Parathyroid adenoma (tissue), 2 donors: ENCODE data around the gene CDA.

Experiments
- H2AFZ ChIP-seq: fragments of 300-600 bp; sonication (generic); one replicate; pipeline ENCODE4 v1.7.0; 2017; ENCODE audit warnings: antibody characterized with exemption, mild to moderate bottlenecking
- H3K27ac ChIP-seq: fragments of 300-600 bp; sonication (generic); one replicate; pipeline ENCODE4 v1.7.0; 2017
- H3K27me3 ChIP-seq: fragments of 300-600 bp; sonication (generic); one replicate; pipeline ENCODE4 v1.7.0; 2017; ENCODE audit warnings: low read length; ENCODE audit not compliant: control insufficient read depth, insufficient read depth
- H3K36me3 ChIP-seq: fragments of 300-600 bp; sonication (generic); one replicate; pipeline ENCODE4 v1.7.0; 2017; ENCODE audit warnings: low read length; ENCODE audit not compliant: control insufficient read depth, insufficient read depth
- H3K4me1 ChIP-seq: fragments of 300-600 bp; sonication (generic); one replicate; pipeline ENCODE4 v1.7.0; 2017; ENCODE audit warnings: control low read depth
- H3K4me2 ChIP-seq: fragments of 300-600 bp; sonication (generic); one replicate; pipeline ENCODE4 v1.7.0; 2017; ENCODE audit warnings: low read length
- H3K4me3 ChIP-seq: fragments of 300-600 bp; sonication (generic); one replicate; pipeline ENCODE4 v1.7.0; 2017; ENCODE audit warnings: low read depth, low read length
- H3K79me2 ChIP-seq: fragments of 300-600 bp; sonication (generic); one replicate; pipeline ENCODE4 v1.7.0; 2017; ENCODE audit warnings: control low read depth
- H3K9ac ChIP-seq: fragments of 300-600 bp; sonication (generic); one replicate; pipeline ENCODE4 v1.7.0; 2017; ENCODE audit warnings: mild to moderate bottlenecking
- H3K9me3 ChIP-seq: fragments of 300-600 bp; sonication (generic); one replicate; pipeline ENCODE4 v1.7.0; 2017; ENCODE audit warnings: low read length; ENCODE audit not compliant: control insufficient read depth
- TF ChIP-seq, protein P1 (sequence below): fragments of 300-600 bp; sonication (generic); IDR thresholded peaks from one replicate; pipeline ENCODE4 v1.7.0; 2017; ENCODE audit warnings: antibody characterized with exemption, mild to moderate bottlenecking
- donor health status: primary hyperparathyroidism.

Gene CDA

GRCh38 chr1:20662110-20662475 lies 73.2 kb downstream of the CDA start:
- H3K27ac ChIP-seq: peak overlapping the region; percentile 81
- H3K27me3 ChIP-seq: no peaks in the 10 kb centered on the region
- H3K4me2 ChIP-seq: peak overlapping the region; percentile 76
- TF ChIP-seq, protein P1, sequence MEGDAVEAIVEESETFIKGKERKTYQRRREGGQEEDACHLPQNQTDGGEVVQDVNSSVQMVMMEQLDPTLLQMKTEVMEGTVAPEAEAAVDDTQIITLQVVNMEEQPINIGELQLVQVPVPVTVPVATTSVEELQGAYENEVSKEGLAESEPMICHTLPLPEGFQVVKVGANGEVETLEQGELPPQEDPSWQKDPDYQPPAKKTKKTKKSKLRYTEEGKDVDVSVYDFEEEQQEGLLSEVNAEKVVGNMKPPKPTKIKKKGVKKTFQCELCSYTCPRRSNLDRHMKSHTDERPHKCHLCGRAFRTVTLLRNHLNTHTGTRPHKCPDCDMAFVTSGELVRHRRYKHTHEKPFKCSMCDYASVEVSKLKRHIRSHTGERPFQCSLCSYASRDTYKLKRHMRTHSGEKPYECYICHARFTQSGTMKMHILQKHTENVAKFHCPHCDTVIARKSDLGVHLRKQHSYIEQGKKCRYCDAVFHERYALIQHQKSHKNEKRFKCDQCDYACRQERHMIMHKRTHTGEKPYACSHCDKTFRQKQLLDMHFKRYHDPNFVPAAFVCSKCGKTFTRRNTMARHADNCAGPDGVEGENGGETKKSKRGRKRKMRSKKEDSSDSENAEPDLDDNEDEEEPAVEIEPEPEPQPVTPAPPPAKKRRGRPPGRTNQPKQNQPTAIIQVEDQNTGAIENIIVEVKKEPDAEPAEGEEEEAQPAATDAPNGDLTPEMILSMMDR: no peak
- H3K4me1 ChIP-seq: no peaks in the 10 kb centered on the region
- H3K36me3 ChIP-seq: no peaks in the 10 kb centered on the region
- H3K79me2 ChIP-seq: peaks cover 19% of the 10 kb centered on the region
- peak overlapping the region; percentile 95 for H2AFZ ChIP-seq
- peak overlapping the region; percentile 98 for H3K4me3 ChIP-seq
- no peak overlapping the region for H3K9ac ChIP-seq
- H3K9me3 ChIP-seq: no peaks in the 10 kb centered on the region

DNA sequence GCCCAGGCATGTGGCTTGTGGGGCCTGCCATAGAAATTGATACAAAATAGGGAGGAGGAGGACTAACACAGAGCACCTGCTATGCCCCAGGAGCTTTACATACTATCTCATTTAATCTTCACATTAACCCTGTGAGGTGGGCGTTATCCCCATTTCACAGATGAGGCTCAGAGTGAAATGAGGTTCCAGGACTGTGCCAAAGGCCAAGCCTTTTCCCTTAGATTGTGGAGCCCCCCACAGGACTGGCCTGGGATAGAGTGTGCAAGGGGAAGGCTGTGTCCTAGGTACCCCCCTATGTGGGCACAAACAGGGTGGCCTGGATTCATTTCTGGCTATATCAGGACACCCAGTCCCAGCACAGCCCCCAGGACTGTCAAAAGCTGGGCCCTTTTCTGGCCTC lies 74.5 kb downstream of the CDA start:
- H3K4me2 ChIP-seq: no peak overlapping the region
- H3K27me3 ChIP-seq: no peaks in the 10 kb centered on the region
- no peak overlapping the region for H3K9ac ChIP-seq
- H2AFZ ChIP-seq: no peak overlapping the region
- H3K27ac ChIP-seq: no peak overlapping the region
- H3K9me3 ChIP-seq: no peaks in the 10 kb centered on the region
- H3K36me3 ChIP-seq: no peaks in the 10 kb centered on the region
- H3K4me3 ChIP-seq: no peak overlapping the region
- peaks cover 16% of the 10 kb centered on the region for H3K79me2 ChIP-seq
- no peaks in the 10 kb centered on the region for H3K4me1 ChIP-seq
- TF ChIP-seq, protein P1: no peak

DNA sequence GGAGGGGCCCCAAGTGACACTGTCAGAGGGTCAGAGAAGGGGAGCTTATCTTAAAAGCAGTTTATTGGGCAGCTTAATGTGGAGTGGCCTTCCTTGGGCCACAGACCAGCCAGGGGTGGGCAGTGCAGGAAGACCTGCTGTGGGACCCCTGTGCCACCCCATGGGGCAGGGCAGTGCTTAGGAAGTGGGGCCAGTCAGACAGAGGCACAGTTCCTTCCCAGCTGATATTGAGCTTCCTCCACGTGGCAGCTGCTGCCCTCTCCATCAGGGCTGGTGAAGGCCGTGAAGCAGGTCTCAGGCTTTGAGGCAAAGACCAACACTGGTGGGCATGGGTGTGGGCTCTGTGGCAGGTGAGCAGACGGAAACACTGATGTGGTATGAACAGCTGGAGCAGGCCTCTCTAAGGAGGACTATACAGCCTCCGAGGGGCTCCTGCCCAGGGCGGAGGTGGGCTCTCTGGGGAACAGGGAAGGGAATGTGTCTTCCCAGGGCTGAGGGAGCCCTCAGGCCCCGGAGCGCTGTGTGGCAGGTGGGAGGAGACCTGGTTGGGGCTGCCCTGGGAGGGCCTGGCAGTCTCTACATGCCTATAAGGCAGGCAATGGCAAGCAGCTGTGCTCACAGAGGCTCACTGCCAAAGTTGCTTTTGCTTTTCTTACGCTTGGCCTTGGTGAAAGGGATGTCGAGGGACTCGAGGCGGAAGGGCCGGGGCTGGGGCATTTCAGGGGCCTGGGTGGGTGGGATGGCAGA lies 75.2 kb downstream of the CDA start:
- H2AFZ ChIP-seq: no peak overlapping the region
- TF ChIP-seq, protein P1: no peak
- H3K4me3 ChIP-seq: no peak overlapping the region
- no peaks in the 10 kb centered on the region for H3K9me3 ChIP-seq
- H3K4me2 ChIP-seq: no peak overlapping the region
- H3K36me3 ChIP-seq: no peaks in the 10 kb centered on the region
- no peak overlapping the region for H3K27ac ChIP-seq
- H3K27me3 ChIP-seq: no peaks in the 10 kb centered on the region
- H3K79me2 ChIP-seq: peaks cover 16% of the 10 kb centered on the region
- no peaks in the 10 kb centered on the region for H3K4me1 ChIP-seq
- no peak overlapping the region for H3K9ac ChIP-seq

DNA sequence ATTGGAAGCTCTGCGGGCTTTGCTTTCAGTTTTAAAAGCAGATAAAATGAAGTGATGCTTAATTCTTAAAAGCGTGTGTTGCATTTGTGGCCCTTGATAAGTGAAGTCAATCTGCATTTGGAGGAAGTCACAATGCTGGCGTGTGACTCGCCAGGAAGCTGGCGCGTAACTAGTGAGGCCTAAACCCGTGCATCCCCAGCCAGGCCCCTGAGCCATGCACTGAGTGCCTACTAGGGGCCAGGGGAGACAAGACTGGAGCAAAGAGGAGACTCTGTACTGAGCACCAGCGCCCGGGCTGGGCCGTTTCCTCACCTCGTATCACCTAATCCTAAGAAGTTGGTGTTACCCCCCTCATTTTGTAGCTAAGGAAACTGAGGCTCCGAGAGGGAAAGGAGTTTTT lies 76.8 kb downstream of the CDA start:
- H3K27ac ChIP-seq: no peak overlapping the region
- H3K79me2 ChIP-seq: peaks cover 8% of the 10 kb centered on the region
- TF ChIP-seq, protein P1: no peak
- H3K9me3 ChIP-seq: no peaks in the 10 kb centered on the region
- no peak overlapping the region for H3K4me2 ChIP-seq
- no peak overlapping the region for H3K9ac ChIP-seq
- H3K4me3 ChIP-seq: no peak overlapping the region
- no peaks in the 10 kb centered on the region for H3K4me1 ChIP-seq
- H3K36me3 ChIP-seq: no peaks in the 10 kb centered on the region
- no peaks in the 10 kb centered on the region for H3K27me3 ChIP-seq
- H2AFZ ChIP-seq: no peak overlapping the region

DNA sequence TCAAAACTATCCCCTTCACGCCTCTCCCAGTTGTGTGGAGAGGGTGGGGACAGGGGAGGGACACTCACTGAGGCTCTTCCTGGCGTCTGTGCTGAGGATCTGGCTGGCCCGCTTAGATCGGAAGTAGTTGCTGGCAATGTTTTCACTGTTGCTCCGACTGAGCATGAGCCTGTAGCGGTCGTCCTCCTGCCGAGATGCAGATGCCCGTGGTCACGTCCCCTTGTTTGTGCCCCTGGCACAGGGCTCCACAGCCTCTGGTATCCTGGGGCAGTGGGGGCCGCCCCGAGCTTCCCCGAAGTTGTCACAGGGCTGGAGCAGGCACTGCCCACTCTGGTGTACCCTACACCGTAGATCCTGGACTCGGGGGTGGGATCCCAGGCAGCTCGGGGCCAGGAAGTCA lies 77.2 kb downstream of the CDA start:
- no peaks in the 10 kb centered on the region for H3K27me3 ChIP-seq
- TF ChIP-seq, protein P1: no peak
- no peaks in the 10 kb centered on the region for H3K36me3 ChIP-seq
- H3K9ac ChIP-seq: no peak overlapping the region
- H2AFZ ChIP-seq: no peak overlapping the region
- H3K4me3 ChIP-seq: no peak overlapping the region
- H3K4me2 ChIP-seq: no peak overlapping the region
- no peak overlapping the region for H3K27ac ChIP-seq
- H3K9me3 ChIP-seq: no peaks in the 10 kb centered on the region
- peaks cover 4% of the 10 kb centered on the region for H3K79me2 ChIP-seq
- H3K4me1 ChIP-seq: no peaks in the 10 kb centered on the region
